KMS-11 (cell line): ENCODE data around the gene GATA3.

Experiments
- H2AFZ ChIP-seq: fragments of 200-600 bp; sonication (generic); 2 replicates; pipeline ENCODE4 v1.6.1; 2016; ENCODE audit warnings: antibody characterized with exemption, mixed run types, low read depth
- H3K27ac ChIP-seq: fragments of 200-600 bp; sonication (generic); 2 replicates; pipeline ENCODE4 v1.6.1; 2016; ENCODE audit warnings: mild to moderate bottlenecking, mixed run types
- H3K27me3 ChIP-seq: fragments of 200-600 bp; sonication (generic); 2 replicates; pipeline ENCODE4 v1.6.1; 2017; ENCODE audit warnings: mild to moderate bottlenecking, low read depth, mixed run types, moderate library complexity; ENCODE audit not compliant: insufficient read depth
- H3K36me3 ChIP-seq: fragments of 200-600 bp; sonication (generic); 2 replicates; pipeline ENCODE4 v1.6.1; 2017; ENCODE audit warnings: mild to moderate bottlenecking, mixed run types; ENCODE audit not compliant: insufficient read depth
- H3K4me1 ChIP-seq: fragments of 200-600 bp; sonication (generic); 2 replicates; pipeline ENCODE4 v1.6.1; 2016; ENCODE audit warnings: mild to moderate bottlenecking, low read depth, mixed run types; ENCODE audit not compliant: poor library complexity, severe bottlenecking
- H3K4me2 ChIP-seq: fragments of 200-600 bp; sonication (generic); 2 replicates; pipeline ENCODE4 v1.7.0; 2016; ENCODE audit warnings: mild to moderate bottlenecking, mixed run types
- H3K4me3 ChIP-seq: fragments of 200-600 bp; sonication (generic); IDR thresholded peaks from 2 replicates; pipeline ENCODE4 v1.6.1; 2017; ENCODE audit warnings: low read depth, low read length, mixed read lengths; ENCODE audit not compliant: insufficient read depth
- H3K79me2 ChIP-seq: fragments of 200-600 bp; sonication (generic); 2 replicates; pipeline ENCODE4 v1.6.1; 2016; ENCODE audit warnings: low read depth, mixed run types; ENCODE audit not compliant: insufficient read depth
- H3K9ac ChIP-seq: fragments of 200-600 bp; sonication (generic); 2 replicates; pipeline ENCODE4 v1.6.1; 2016; ENCODE audit warnings: mild to moderate bottlenecking, mixed run types
- H4K20me1 ChIP-seq: fragments of 200-600 bp; sonication (generic); 2 replicates; pipeline ENCODE4 v1.6.1; 2016; ENCODE audit warnings: mild to moderate bottlenecking, mixed run types; ENCODE audit not compliant: insufficient read depth
- TF ChIP-seq, protein P1 (sequence below): fragments of 200-600 bp; sonication (generic); conservative IDR thresholded peaks from 2 replicates; pipeline ENCODE4 v1.6.1; 2017; ENCODE audit warnings: low read depth, mild to moderate bottlenecking, antibody characterized with exemption, low read length, moderate library complexity, mixed read lengths

GATA3 gene

GRCh38 chr10:8036506-8037198 lies 17.8 kb upstream of the GATA3 start:
- no peak overlapping the region for H3K4me2 ChIP-seq
- no peak overlapping the region for H2AFZ ChIP-seq
- H3K9ac ChIP-seq = no peak overlapping the region
- no peaks in the 10 kb centered on the region for H3K4me1 ChIP-seq
- no peaks in the 10 kb centered on the region for H3K36me3 ChIP-seq
- H3K27ac ChIP-seq = no peak overlapping the region
- TF ChIP-seq, protein P1, sequence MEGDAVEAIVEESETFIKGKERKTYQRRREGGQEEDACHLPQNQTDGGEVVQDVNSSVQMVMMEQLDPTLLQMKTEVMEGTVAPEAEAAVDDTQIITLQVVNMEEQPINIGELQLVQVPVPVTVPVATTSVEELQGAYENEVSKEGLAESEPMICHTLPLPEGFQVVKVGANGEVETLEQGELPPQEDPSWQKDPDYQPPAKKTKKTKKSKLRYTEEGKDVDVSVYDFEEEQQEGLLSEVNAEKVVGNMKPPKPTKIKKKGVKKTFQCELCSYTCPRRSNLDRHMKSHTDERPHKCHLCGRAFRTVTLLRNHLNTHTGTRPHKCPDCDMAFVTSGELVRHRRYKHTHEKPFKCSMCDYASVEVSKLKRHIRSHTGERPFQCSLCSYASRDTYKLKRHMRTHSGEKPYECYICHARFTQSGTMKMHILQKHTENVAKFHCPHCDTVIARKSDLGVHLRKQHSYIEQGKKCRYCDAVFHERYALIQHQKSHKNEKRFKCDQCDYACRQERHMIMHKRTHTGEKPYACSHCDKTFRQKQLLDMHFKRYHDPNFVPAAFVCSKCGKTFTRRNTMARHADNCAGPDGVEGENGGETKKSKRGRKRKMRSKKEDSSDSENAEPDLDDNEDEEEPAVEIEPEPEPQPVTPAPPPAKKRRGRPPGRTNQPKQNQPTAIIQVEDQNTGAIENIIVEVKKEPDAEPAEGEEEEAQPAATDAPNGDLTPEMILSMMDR = no peak
- no peaks in the 10 kb centered on the region for H3K79me2 ChIP-seq
- H3K4me3 ChIP-seq = no peak overlapping the region
- H3K27me3 ChIP-seq = no peaks in the 10 kb centered on the region
- no peaks in the 10 kb centered on the region for H4K20me1 ChIP-seq

- Histone ChIP-seq H3K36me3 (no peaks in the 10 kb centered on the region), H3K4me1 (no peaks in the 10 kb centered on the region), H3K27ac (no peak overlapping the region), H3K4me2 (no peak overlapping the region), H2AFZ (no peak overlapping the region), H3K4me3 (no peak overlapping the region), H3K27me3 (no peaks in the 10 kb centered on the region), H3K79me2 (no peaks in the 10 kb centered on the region), H3K9ac (no peak overlapping the region), H4K20me1 (no peaks in the 10 kb centered on the region)
- TF ChIP-seq, protein P1 = no peak
These were observed 17.2 kb upstream of the GATA3 start for GRCh38 chr10:8037199-8037801.

DNA sequence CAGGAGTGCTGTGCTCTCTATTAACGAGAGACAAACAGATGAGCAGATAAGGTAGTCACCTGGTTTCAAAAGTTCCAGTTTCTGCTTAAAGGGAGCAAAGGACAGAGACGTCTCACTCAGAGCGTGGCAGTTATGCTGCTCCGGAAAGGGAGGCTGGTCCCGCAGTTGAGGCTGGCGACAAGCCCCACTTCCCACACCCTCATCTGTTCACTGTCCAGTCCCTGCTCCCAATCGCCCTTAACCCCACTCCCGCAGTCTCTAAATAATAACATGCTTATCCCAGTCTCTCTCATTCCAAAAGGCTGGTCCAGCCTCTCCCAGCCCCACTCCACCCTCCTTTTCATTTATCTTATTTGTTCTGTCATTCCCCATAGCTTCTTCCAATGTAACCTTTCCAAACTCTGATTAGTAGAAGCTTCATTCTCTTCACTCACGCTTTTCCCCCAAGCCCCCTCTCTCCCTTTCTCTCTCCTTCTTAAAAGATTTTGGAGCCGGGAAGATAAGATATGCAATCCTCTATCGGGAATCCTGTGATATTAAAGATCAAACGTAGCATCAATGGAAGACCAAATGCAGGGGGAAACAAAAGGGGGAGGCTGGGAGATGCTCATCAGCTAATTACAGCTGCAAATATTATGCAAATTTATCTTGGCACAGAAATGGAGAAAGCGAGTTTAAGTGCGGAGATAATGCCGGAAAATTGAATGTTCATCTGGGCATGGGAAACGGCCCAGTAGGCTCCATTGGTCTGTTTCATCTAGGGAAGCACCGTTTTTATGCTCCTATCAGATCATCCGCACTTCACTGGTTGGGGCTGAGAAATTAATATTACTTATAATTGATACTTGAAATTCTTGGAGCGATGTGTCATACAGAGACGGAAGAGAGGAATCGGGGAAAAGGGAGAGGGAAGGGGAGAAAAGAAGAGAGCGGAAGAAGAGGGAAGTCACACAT lies 16.3 kb upstream of the GATA3 start:
- Histone ChIP-seq H3K27ac (no peak overlapping the region), H3K79me2 (no peaks in the 10 kb centered on the region), H3K4me2 (no peak overlapping the region), H3K4me3 (no peak overlapping the region), H4K20me1 (no peaks in the 10 kb centered on the region), H3K4me1 (no peaks in the 10 kb centered on the region), H3K27me3 (no peaks in the 10 kb centered on the region), H2AFZ (no peak overlapping the region), H3K9ac (no peak overlapping the region), H3K36me3 (no peaks in the 10 kb centered on the region)
- TF ChIP-seq, protein P1 = no peak

DNA sequence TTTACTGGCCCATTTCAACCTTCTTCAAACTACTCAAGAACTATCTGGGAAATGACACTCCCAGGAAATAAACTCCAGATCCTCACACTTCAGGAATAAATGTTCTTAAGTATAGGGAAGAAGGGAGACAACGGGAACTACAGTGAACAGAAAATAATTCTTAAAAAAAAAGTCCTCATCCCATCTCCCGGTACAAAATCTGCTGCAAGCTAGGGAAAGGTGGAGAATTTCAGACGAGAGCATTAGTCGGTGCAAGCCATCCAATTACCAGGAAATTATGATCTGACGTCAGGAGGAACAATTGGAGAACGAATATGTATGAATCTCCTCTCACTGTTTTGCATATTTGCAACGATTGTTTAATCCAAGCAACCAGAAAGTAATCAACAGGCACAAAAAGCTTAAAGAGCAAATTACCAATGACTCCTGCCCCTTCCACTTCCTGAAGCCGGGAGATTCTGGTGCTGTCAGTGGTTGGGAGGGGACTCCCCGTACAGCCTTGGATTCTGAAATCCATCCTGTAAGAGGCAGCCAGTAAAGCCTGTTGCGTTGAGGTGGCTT lies 15.1 kb upstream of the GATA3 start:
- H3K4me2 ChIP-seq = no peak overlapping the region
- no peaks in the 10 kb centered on the region for H3K4me1 ChIP-seq
- H3K27me3 ChIP-seq = no peaks in the 10 kb centered on the region; the same call in 1 of the 2 replicates
- H3K79me2 ChIP-seq = no peaks in the 10 kb centered on the region
- H2AFZ ChIP-seq = no peak overlapping the region
- TF ChIP-seq, protein P1 = no peak
- no peak overlapping the region for H3K9ac ChIP-seq
- H3K4me3 ChIP-seq = no peak overlapping the region
- H3K36me3 ChIP-seq = no peaks in the 10 kb centered on the region
- H3K27ac ChIP-seq = no peak overlapping the region
- H4K20me1 ChIP-seq = no peaks in the 10 kb centered on the region
